OCI-LY7 (cell line): Measurements from ENCODE around the gene PCDH9. TPM values are rescaled to one million over a fixed set of nuclear protein-coding genes. Genes with fewer than 3 reads are reported as not detected.

Experiments used
- BruUV-seq: library from RNA; stranded (reverse); fragments of 400-500 nt; replicated peaks from 2 replicates; lab custom pipeline; 2021; lab: Mats Ljungman, UMichigan
- CTCF ChIA-PET: fragments of 300-600 bp; sonication (Branson Sonifier 250); formaldehyde crosslinking; loops from one replicate; lab custom pipeline; 2022; ENCODE audit warnings: antibody characterized with exemption; ENCODE audit not compliant: unreplicated experiment; lab: Charles Lee
- POLR2A ChIA-PET: fragments of 300-600 bp; sonication (Branson Sonifier 250); formaldehyde crosslinking; loops from one replicate; lab custom pipeline; 2022; ENCODE audit warnings: antibody characterized with exemption; lab: Charles Lee
- DNase-seq: peaks from one replicate; pipeline ENCODE4 v3.0.0-alpha.2; 2015; ENCODE audit warnings: low spot score
- H2AFZ ChIP-seq: fragments of 200-600 bp; sonication (generic), shearing (Covaris generic); 2 replicates; pipeline ENCODE4 v1.6.1; 2014; ENCODE audit warnings: mild to moderate bottlenecking, antibody characterized with exemption, low read length, moderate library complexity
- H3K27ac ChIP-seq: fragments of 200-600 bp; sonication (generic); 2 replicates; pipeline ENCODE4 v1.5.1; 2014; ENCODE audit warnings: mixed run types, low read depth, mild to moderate bottlenecking, moderate library complexity, low read length, inconsistent platforms; ENCODE audit not compliant: poor library complexity, severe bottlenecking
- H3K36me3 ChIP-seq: fragments of 200-600 bp; sonication (generic); 2 replicates; pipeline ENCODE4 v1.6.1; 2014; ENCODE audit warnings: mild to moderate bottlenecking, antibody characterized with exemption, low read length, moderate library complexity, mixed read lengths; ENCODE audit not compliant: insufficient read depth
- H3K4me1 ChIP-seq: fragments of 200-600 bp; sonication (generic); 2 replicates; pipeline ENCODE4 v1.5.1; 2014; ENCODE audit warnings: mild to moderate bottlenecking, low read length; ENCODE audit not compliant: insufficient read depth, poor library complexity, severe bottlenecking
- H3K4me2 ChIP-seq: fragments of 200-600 bp; sonication (generic); 2 replicates; pipeline ENCODE4 v1.6.1; 2014; ENCODE audit warnings: mild to moderate bottlenecking, low read length
- H3K4me3 ChIP-seq: fragments of 200-600 bp; sonication (generic); 2 replicates; pipeline ENCODE4 v1.5.1; 2014; ENCODE audit warnings: mild to moderate bottlenecking, low read depth, low read length; ENCODE audit not compliant: poor library complexity, severe bottlenecking
- H3K79me2 ChIP-seq: fragments of 200-600 bp; sonication (generic); 2 replicates; pipeline ENCODE4 v1.6.1; 2016; ENCODE audit warnings: low read depth, mild to moderate bottlenecking, low read length, moderate library complexity, mixed read lengths; ENCODE audit not compliant: insufficient read depth
- H3K9me2 ChIP-seq: fragments of 200-600 bp; sonication (generic); 2 replicates; pipeline ENCODE4 v1.6.1; 2016; ENCODE audit warnings: mild to moderate bottlenecking, low read length, mixed read lengths; ENCODE audit not compliant: insufficient read depth
- H3K9me3 ChIP-seq: fragments of 200-600 bp; sonication (generic); 2 replicates; pipeline ENCODE4 v1.6.1; 2014; ENCODE audit warnings: mild to moderate bottlenecking, mixed run types, low read length, mixed read lengths
- H4K20me1 ChIP-seq: fragments of 200-600 bp; sonication (generic); 2 replicates; pipeline ENCODE4 v1.6.1; 2014; ENCODE audit warnings: mild to moderate bottlenecking, antibody characterized with exemption, low read length, moderate library complexity, mixed read lengths; ENCODE audit not compliant: insufficient read depth
- EZH2phosphoT487 ChIP-seq: fragments of 200-600 bp; sonication (generic); IDR thresholded peaks from 2 replicates; pipeline ENCODE4 v1.6.1; 2018; ENCODE audit warnings: low read depth, borderline replicate concordance, mild to moderate bottlenecking, mixed run types, antibody characterized with exemption, low read length, moderate library complexity, mixed read lengths
- intact Hi-C: fragments of 100-400 bp; cut with micrococcal nuclease; formaldehyde crosslinking; loops from one replicate; pipeline ENCODE4 v1.10.0; 2022; ENCODE audit not compliant: unreplicated experiment
- total RNA-seq, 2 experiments: library from RNA; depleted of rRNA in 1 of 2; stranded (reverse); fragments of >200 nt in 1 of 2; shearing (Covaris generic) in 1 of 2; gene quantifications; 2 replicates each; pipeline ENCODE4 v1.2.3, GENCODE V29; 2014 to 2022
- TF ChIP-seq, protein P1 (sequence below): fragments of 200-600 bp; sonication (generic); conservative IDR thresholded peaks from 2 replicates; pipeline ENCODE4 v1.5.1; 2014; ENCODE audit warnings: mild to moderate bottlenecking, antibody characterized with exemption, low read length, moderate library complexity, mixed read lengths

The PCDH9 gene
- total RNA-seq, 2 experiments from 2014 or later, result 20.1 to 26.0 TPM

DNA sequence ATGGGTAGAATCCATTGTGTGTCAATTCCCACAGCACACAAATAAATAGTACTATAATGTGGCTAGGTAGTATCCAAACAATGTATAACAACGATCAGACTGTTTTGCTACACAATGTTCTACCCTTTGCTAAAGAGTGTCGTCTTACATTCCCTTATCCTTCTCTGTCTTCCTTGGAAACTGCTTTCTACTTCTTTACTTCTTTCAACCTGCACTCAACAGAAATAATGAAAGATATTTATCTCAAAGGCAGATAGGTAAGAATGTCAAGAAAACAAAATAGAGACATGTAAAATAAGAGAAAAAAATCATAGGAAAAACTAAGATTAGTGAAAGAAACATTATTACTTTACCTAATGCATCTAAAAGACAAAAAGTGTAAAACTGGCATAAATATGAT is 814.7 kb downstream of the PCDH9 start:
- H3K27ac ChIP-seq, result no peak overlapping the region
- intact Hi-C loops, result no loop called here
- ChIA-PET CTCF (no interaction called here), POLR2A (no interaction called here)
- H3K79me2 ChIP-seq, result no peaks in the 10 kb centered on the region
- no peak overlapping the region for H3K4me2 ChIP-seq
- no peaks in the 10 kb centered on the region for H3K36me3 ChIP-seq
- no peaks in the 10 kb centered on the region for H3K4me1 ChIP-seq
- 0 out of 2 replicates have a peak, but pooled peaks cover 3% of the 10 kb centered on the region for H3K9me3 ChIP-seq
- no peak for DNase-seq
- H4K20me1 ChIP-seq, result no peaks in the 10 kb centered on the region
- H3K4me3 ChIP-seq, result no peak overlapping the region
- TF ChIP-seq, protein P1, sequence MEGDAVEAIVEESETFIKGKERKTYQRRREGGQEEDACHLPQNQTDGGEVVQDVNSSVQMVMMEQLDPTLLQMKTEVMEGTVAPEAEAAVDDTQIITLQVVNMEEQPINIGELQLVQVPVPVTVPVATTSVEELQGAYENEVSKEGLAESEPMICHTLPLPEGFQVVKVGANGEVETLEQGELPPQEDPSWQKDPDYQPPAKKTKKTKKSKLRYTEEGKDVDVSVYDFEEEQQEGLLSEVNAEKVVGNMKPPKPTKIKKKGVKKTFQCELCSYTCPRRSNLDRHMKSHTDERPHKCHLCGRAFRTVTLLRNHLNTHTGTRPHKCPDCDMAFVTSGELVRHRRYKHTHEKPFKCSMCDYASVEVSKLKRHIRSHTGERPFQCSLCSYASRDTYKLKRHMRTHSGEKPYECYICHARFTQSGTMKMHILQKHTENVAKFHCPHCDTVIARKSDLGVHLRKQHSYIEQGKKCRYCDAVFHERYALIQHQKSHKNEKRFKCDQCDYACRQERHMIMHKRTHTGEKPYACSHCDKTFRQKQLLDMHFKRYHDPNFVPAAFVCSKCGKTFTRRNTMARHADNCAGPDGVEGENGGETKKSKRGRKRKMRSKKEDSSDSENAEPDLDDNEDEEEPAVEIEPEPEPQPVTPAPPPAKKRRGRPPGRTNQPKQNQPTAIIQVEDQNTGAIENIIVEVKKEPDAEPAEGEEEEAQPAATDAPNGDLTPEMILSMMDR, result no peak
- H3K9me2 ChIP-seq, result no peaks in the 10 kb centered on the region
- H2AFZ ChIP-seq, result no peak overlapping the region
- no TSS peak for BruUV-seq

DNA sequence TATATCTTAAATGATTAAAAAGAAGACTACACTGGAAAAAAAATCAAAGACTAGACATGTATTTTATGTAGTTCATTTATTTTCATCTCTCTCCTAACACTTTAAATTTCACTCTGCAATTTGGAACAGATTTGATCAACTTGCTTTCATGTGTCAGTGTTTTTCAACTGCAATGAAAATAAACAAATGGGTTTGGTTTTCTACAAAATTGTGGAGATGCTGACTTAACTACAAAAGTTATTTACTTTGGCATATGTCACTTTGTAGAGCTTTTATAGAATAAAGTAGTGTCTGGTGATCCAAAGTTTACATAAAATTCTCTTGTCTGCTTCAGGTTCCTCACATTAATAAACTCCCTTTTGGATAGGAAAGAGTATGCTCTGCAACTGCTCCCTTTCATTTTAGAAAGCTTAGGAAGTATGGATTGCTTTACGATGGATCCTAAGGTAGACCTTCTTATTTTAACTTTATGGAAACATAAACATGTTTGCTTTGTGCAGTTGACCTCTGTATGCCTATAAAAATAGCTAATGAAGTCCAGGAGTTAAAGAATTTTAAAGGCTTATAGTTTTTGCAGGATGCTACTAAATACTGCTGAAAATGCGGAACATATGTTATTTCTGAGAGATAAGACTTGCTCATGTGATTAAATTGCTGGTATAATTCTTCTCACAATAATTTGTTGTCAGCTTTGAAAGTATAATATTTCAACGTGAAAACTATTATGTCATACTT is 815.9 kb downstream of the PCDH9 start:
- POLR2A ChIA-PET, result interaction anchor here (1.2 to 2.5 kb wide), 2 partner anchors 15 to 19 kb away, joined by 3 to 16 read pairs; no protein-coding TSS in a partner anchor
- no peaks in the 10 kb centered on the region for H3K4me1 ChIP-seq
- H3K4me3 ChIP-seq, result no peak overlapping the region
- no peak for DNase-seq
- no peaks in the 10 kb centered on the region for H3K36me3 ChIP-seq
- no TSS peak for BruUV-seq
- H3K4me2 ChIP-seq, result no peak overlapping the region
- CTCF ChIA-PET, result no interaction called here
- intact Hi-C loops, result no loop called here
- H3K9me3 ChIP-seq, result no peaks in the 10 kb centered on the region
- H3K27ac ChIP-seq, result no peak overlapping the region
- no peaks in the 10 kb centered on the region for H4K20me1 ChIP-seq
- H2AFZ ChIP-seq, result no peak overlapping the region
- TF ChIP-seq, protein P1, result no peak
- TF ChIP-seq EZH2phosphoT487, result no peak
- no peaks in the 10 kb centered on the region for H3K79me2 ChIP-seq
- no peaks in the 10 kb centered on the region for H3K9me2 ChIP-seq

DNA sequence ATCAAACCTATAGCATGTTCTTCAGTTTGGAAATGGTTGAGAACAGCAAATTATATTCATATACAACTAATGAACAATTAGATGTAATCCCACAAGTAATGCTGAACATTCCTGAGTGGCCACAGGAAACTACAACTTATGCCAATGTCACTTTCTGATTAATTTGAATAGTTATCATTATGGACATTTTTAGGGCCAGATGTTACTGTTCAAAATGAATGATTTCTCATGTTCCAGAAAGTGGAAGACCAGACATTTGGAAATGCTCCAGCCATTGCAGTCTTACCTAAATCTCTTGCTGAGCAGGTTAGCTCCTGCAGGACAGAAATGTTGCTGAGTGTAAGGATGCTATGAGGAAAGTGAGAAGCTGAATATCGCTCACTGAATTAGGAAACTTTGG is 819.8 kb downstream of the PCDH9 start:
- Histone ChIP-seq H3K27ac (no peak overlapping the region), H3K4me3 (no peak overlapping the region), H2AFZ (no peak overlapping the region), H3K9me2 (no peaks in the 10 kb centered on the region), H3K4me2 (no peak overlapping the region), H3K36me3 (no peaks in the 10 kb centered on the region), H3K9me3 (no peaks in the 10 kb centered on the region), H3K79me2 (no peaks in the 10 kb centered on the region), H4K20me1 (no peaks in the 10 kb centered on the region), H3K4me1 (no peaks in the 10 kb centered on the region)
- TF ChIP-seq, protein P1, result no peak
- TF ChIP-seq EZH2phosphoT487, result no peak
- ChIA-PET POLR2A (interaction anchor here (0.5 kb wide), 1 partner anchor 11 kb away, joined by 3 read pairs; no protein-coding TSS in a partner anchor), CTCF (no interaction called here)
- no TSS peak for BruUV-seq
- no peak for DNase-seq
- intact Hi-C loops, result no loop called here
